ENCODE measurements around the gene MYLK. TPM values are rescaled to one million over a fixed set of nuclear protein-coding genes. Genes with fewer than 3 reads are reported as not detected.

The MYLK gene
- total and polyA plus RNA-seq, 9 of the 15 experiments (the other 6 are each of a cell fraction or from before 2014, with no cell fraction given): 0.11 to 0.53 (median 0.18) TPM; not detected in 2

DNA sequence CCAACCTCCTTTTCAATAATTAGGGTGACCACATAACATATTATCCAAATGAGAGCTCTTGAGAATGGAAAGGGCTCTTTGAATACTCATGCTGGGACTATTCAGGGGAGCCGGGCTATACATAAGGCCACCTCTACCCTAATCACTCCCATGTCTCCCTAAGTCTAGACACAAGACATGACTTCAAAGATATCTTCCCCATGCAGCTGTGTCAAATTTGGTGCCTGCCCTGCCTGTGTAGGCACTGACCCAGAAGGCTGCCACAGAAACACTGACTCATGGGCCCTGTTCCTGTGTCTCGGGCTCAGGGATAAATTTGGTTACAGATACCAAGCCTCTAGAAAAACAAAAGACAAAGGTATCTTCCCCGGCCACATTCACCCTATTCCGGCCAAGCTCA lies 70.3 kb downstream of the MYLK start (continued):
- TF ChIP-seq, protein P1, sequence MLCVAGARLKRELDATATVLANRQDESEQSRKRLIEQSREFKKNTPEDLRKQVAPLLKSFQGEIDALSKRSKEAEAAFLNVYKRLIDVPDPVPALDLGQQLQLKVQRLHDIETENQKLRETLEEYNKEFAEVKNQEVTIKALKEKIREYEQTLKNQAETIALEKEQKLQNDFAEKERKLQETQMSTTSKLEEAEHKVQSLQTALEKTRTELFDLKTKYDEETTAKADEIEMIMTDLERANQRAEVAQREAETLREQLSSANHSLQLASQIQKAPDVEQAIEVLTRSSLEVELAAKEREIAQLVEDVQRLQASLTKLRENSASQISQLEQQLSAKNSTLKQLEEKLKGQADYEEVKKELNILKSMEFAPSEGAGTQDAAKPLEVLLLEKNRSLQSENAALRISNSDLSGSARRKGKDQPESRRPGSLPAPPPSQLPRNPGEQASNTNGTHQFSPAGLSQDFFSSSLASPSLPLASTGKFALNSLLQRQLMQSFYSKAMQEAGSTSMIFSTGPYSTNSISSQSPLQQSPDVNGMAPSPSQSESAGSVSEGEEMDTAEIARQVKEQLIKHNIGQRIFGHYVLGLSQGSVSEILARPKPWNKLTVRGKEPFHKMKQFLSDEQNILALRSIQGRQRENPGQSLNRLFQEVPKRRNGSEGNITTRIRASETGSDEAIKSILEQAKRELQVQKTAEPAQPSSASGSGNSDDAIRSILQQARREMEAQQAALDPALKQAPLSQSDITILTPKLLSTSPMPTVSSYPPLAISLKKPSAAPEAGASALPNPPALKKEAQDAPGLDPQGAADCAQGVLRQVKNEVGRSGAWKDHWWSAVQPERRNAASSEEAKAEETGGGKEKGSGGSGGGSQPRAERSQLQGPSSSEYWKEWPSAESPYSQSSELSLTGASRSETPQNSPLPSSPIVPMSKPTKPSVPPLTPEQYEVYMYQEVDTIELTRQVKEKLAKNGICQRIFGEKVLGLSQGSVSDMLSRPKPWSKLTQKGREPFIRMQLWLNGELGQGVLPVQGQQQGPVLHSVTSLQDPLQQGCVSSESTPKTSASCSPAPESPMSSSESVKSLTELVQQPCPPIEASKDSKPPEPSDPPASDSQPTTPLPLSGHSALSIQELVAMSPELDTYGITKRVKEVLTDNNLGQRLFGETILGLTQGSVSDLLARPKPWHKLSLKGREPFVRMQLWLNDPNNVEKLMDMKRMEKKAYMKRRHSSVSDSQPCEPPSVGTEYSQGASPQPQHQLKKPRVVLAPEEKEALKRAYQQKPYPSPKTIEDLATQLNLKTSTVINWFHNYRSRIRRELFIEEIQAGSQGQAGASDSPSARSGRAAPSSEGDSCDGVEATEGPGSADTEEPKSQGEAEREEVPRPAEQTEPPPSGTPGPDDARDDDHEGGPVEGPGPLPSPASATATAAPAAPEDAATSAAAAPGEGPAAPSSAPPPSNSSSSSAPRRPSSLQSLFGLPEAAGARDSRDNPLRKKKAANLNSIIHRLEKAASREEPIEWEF (CRISPR knock-in tag; IDR thresholded peaks at IDR 0.05): no peak
- no peak for TF ChIP-seq SRSF1 (IDR thresholded peaks at IDR 0.05; ENCODE audit: low read depth, low read length)
- TF ChIP-seq CBFA2T3 (IDR thresholded peaks at IDR 0.05): peak; percentile 76
- TF ChIP-seq ARID1B (IDR thresholded peaks at IDR 0.05): peak; percentile 62
- no peak for TF ChIP-seq ARID2 (IDR thresholded peaks at IDR 0.05)
- no peak for TF ChIP-seq NBN (IDR thresholded peaks at IDR 0.05; ENCODE audit: low read depth)
- peak; percentile 71 for TF ChIP-seq NCOR1 (IDR thresholded peaks at IDR 0.05)
- TF ChIP-seq ZKSCAN8 (CRISPR knock-in tag; IDR thresholded peaks at IDR 0.05): no peak; the same call in 1 of the 2 replicates
- peak; percentile 38; the same call in 1 of the 2 replicates for TF ChIP-seq LCOR (CRISPR knock-in tag; IDR thresholded peaks at IDR 0.05)
- TF ChIP-seq LEF1 (IDR thresholded peaks at IDR 0.05): 0 out of 2 replicates have a peak, but pooled peaks have one; percentile 29
- peak; percentile 66 for TF ChIP-seq CBFA2T2 (conservative IDR thresholded peaks at IDR 0.05)
- TF ChIP-seq ZNF121 (CRISPR knock-in tag; conservative IDR thresholded peaks at IDR 0.05): no peak
- TF ChIP-seq ETV5 (CRISPR knock-in tag; IDR thresholded peaks at IDR 0.05; ENCODE audit: low read depth): no peak

Data from K562 (cell line).